B cell (primary cell): ENCODE measurements around the gene CACNB2. TPM values are rescaled to one million over a fixed set of nuclear protein-coding genes. Genes with fewer than 3 reads are reported as not detected.

Experiments
- ATAC-seq: fragments of 200-7000 bp; cut with Tn5 transposase; one replicate; pipeline ENCODE4 v1.10.0; 2021; ENCODE audit warnings: low read depth, mild to moderate bottlenecking, moderate number of reproducible peaks, moderate library complexity
- CTCF ChIA-PET: fragments of 350-600 bp; sonication (Branson Sonifier 250); formaldehyde crosslinking; loops from one replicate; lab custom pipeline; 2021; ENCODE audit warnings: antibody characterized with exemption, inconsistent platforms; lab: Charles Lee
- POLR2A ChIA-PET: fragments of 350-600 bp; sonication (Branson Sonifier 250); formaldehyde crosslinking; loops from one replicate; lab custom pipeline; 2021; ENCODE audit warnings: antibody characterized with exemption; lab: Charles Lee
- DNase-seq: peaks from one replicate; pipeline ENCODE4 v3.0.0; 2013
- H2AFZ ChIP-seq: 2 replicates; pipeline ENCODE4 v1.6.1; 2012; ENCODE audit warnings: mild to moderate bottlenecking, low read depth, low read length; ENCODE audit not compliant: insufficient read depth, poor library complexity, severe bottlenecking
- H3K27ac ChIP-seq, 2 donors: 1 replicate in 1 of 2; 2 replicates in 1 of 2; pipeline ENCODE4 v1.5.1; 2012 to 2013; ENCODE audit warnings: low read length in 2 of 2, mild to moderate bottlenecking in 2 of 2, moderate library complexity in 1 of 2
- H3K27me3 ChIP-seq, 4 experiments: fragments of 200-600 bp in 1 of 4; sonication (generic) in 1 of 4; replicated peaks in 1 of 4; 1 replicate in 2 of 4; 2 replicates in 2 of 4; pipeline versions ENCODE4 v1.6.1 to v1.7.0; 2013 to 2016; ENCODE audit warnings: low read length in 3 of 4, mild to moderate bottlenecking in 2 of 4, mixed read lengths in 1 of 4, moderate library complexity in 1 of 4; ENCODE audit not compliant: insufficient read depth in 4 of 4, control insufficient read depth in 3 of 4; ENCODE audit errors: control extremely low read depth in 1 of 4
- H3K36me3 ChIP-seq, 2 experiments: replicated peaks in 1 of 2; 1 replicate in 1 of 2; 2 replicates in 1 of 2; pipeline versions ENCODE4 v1.6.1 to v1.7.1; 2013; ENCODE audit warnings: low read length in 1 of 2; ENCODE audit not compliant: insufficient read depth in 2 of 2, control insufficient read depth in 1 of 2; ENCODE audit errors: control extremely low read depth in 1 of 2, extremely low read depth in 1 of 2
- H3K4me1 ChIP-seq, 2 donors: fragments of 200-600 bp in 1 of 2; sonication (generic) in 1 of 2; 1 replicate in 1 of 2; 2 replicates in 1 of 2; pipeline versions ENCODE4 v1.5.1 to v1.6.1; 2013 to 2017; ENCODE audit warnings: low read length in 2 of 2; ENCODE audit not compliant: control insufficient read depth in 2 of 2, insufficient read depth in 2 of 2
- H3K4me2 ChIP-seq: replicated peaks from 2 replicates; pipeline ENCODE3; 2012; ENCODE audit warnings: mild to moderate bottlenecking, low read depth, low read length; ENCODE audit not compliant: poor library complexity, severe bottlenecking
- H3K4me3 ChIP-seq, 5 experiments: fragments of 200-600 bp in 1 of 5; sonication (generic) in 1 of 5; 1 replicate in 3 of 5; 2 replicates in 2 of 5; pipeline versions ENCODE4 v1.5.1 to v1.7.0; 2011 to 2016; ENCODE audit warnings: low read length in 4 of 5, mild to moderate bottlenecking in 4 of 5, low read depth in 2 of 5, control low read depth in 1 of 5, moderate library complexity in 1 of 5; ENCODE audit not compliant: insufficient read depth in 1 of 5; ENCODE audit errors: control extremely low read depth in 1 of 5, extremely low read depth in 1 of 5
- H3K79me2 ChIP-seq: fragments of 200-600 bp; sonication (generic); one replicate; pipeline ENCODE4 v1.6.0; 2016; ENCODE audit warnings: low read length; ENCODE audit not compliant: control insufficient read depth, insufficient read depth
- H3K9ac ChIP-seq: fragments of 200-600 bp; sonication (generic); 2 replicates; pipeline ENCODE4 v1.6.1; 2017; ENCODE audit warnings: mild to moderate bottlenecking, low read length, moderate library complexity
- H3K9me3 ChIP-seq, 3 donors: one replicate each; pipeline versions ENCODE4 v1.6.1 to v1.7.1; 2013; ENCODE audit warnings: low read length in 2 of 3; ENCODE audit not compliant: control insufficient read depth in 2 of 3, insufficient read depth in 1 of 3; ENCODE audit errors: control extremely low read depth in 1 of 3
- H4K20me1 ChIP-seq: 2 replicates; pipeline ENCODE4 v1.6.0; 2012; ENCODE audit warnings: mild to moderate bottlenecking, low read length; ENCODE audit not compliant: insufficient read depth, control insufficient read depth, poor library complexity, severe bottlenecking
- H3K27ac Mint-ChIP-seq: one replicate; pipeline ENCODE4 v1.8.0; 2021; ENCODE audit warnings: mixed read lengths
- H3K27me3 Mint-ChIP-seq: one replicate; pipeline ENCODE4 v1.8.0; 2021; ENCODE audit warnings: mixed read lengths
- H3K4me1 Mint-ChIP-seq: one replicate; pipeline ENCODE4 v1.8.0; 2021; ENCODE audit warnings: mixed read lengths
- H3K4me3 Mint-ChIP-seq: one replicate; pipeline ENCODE4 v1.8.0; 2021; ENCODE audit warnings: mixed read lengths
- H3K9me3 Mint-ChIP-seq: one replicate; pipeline ENCODE4 v1.8.0; 2022; ENCODE audit warnings: mixed read lengths; ENCODE audit not compliant: insufficient read depth
- EZH2 ChIP-seq: IDR thresholded peaks from 2 replicates; pipeline ENCODE4 v1.6.1; 2012; ENCODE audit warnings: borderline replicate concordance, low read depth, mild to moderate bottlenecking, moderate library complexity, low read length; ENCODE audit not compliant: insufficient read depth, poor library complexity, severe bottlenecking
- WGBS: methylation state at CpG from one replicate; pipeline ENCODE4 v1.1.5; 2013; ENCODE audit warnings: missing lambda C conversion rate; ENCODE audit not compliant: insufficient coverage; 5-methylcytosine and 5-hydroxymethylcytosine counted together
- intact Hi-C: fragments of 100-400 bp; cut with micrococcal nuclease; formaldehyde crosslinking; loops from one replicate; pipeline ENCODE4 v1.10.0; 2022
- polyA plus RNA-seq: library from polyadenylated mRNA; depleted of rRNA; stranded (reverse); fragments of >200 nt; gene quantifications from 2 replicates; pipeline ENCODE4 v1.2.3, GENCODE V29; 2012
- total RNA-seq, 2 donors: library from RNA; stranded (reverse); fragments of 120-200 nt in 1 of 2; gene quantifications; 1 replicate in 1 of 2; 2 replicates in 1 of 2; pipeline versions ENCODE4 v1.2.3 to v1.2.4, GENCODE V29; 2013 to 2022
- TF ChIP-seq, protein P1 (sequence below): fragments of 200-600 bp; IDR thresholded peaks from one replicate; pipeline ENCODE4 v1.8.0; 2022; ENCODE audit warnings: antibody characterized with exemption, mild to moderate bottlenecking

CACNB2 gene
- total and polyA plus RNA-seq, 2 donors (not counting 1 experiment from before 2014, with no cell fraction given), result not detected

DNA sequence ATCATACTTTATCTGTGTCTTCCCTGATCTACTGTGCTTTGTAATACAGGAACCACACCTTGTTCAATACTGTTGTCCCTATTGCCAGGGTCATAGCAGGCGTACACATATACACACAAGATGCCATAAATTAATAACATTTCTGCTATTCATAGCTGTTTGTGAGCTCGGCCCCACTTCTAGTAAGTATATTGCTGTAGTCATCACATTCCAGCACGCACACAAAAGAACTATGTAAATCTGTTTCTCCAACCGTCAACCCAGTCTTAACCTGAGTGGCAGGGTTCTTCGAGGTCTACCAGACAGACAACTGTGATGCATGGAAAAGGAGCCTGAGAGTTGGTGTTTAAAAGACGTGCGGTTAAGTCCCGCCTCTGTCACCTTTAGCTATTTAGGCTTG, 5.7 kb upstream of the CACNB2 start:
- H3K27ac Mint-ChIP-seq, result no peak overlapping the region
- DNase-seq (no peak), ATAC-seq (no peak)
- H2AFZ ChIP-seq, result no peak overlapping the region
- H3K4me2 ChIP-seq, result no peak overlapping the region
- POLR2A ChIA-PET, result no interaction called here
- H3K9me3 ChIP-seq, result no peaks in the 10 kb centered on the region
- CTCF ChIA-PET, result no interaction called here
- H3K4me3 Mint-ChIP-seq, result no peak overlapping the region
- H3K4me1 ChIP-seq, result no peaks in the 10 kb centered on the region
- TF ChIP-seq, protein P1, sequence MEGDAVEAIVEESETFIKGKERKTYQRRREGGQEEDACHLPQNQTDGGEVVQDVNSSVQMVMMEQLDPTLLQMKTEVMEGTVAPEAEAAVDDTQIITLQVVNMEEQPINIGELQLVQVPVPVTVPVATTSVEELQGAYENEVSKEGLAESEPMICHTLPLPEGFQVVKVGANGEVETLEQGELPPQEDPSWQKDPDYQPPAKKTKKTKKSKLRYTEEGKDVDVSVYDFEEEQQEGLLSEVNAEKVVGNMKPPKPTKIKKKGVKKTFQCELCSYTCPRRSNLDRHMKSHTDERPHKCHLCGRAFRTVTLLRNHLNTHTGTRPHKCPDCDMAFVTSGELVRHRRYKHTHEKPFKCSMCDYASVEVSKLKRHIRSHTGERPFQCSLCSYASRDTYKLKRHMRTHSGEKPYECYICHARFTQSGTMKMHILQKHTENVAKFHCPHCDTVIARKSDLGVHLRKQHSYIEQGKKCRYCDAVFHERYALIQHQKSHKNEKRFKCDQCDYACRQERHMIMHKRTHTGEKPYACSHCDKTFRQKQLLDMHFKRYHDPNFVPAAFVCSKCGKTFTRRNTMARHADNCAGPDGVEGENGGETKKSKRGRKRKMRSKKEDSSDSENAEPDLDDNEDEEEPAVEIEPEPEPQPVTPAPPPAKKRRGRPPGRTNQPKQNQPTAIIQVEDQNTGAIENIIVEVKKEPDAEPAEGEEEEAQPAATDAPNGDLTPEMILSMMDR, result no peak
- TF ChIP-seq EZH2, result no peak
- no peaks in the 10 kb centered on the region for H3K4me1 Mint-ChIP-seq
- H3K27me3 Mint-ChIP-seq, result peaks cover 14% of the 10 kb centered on the region
- H3K4me3 ChIP-seq, result no peak overlapping the region
- no peaks in the 10 kb centered on the region for H3K36me3 ChIP-seq
- H3K9me3 Mint-ChIP-seq, result no peaks in the 10 kb centered on the region
- peaks cover 0 to 4% (median under 1%) of the 10 kb centered on the region in 4 experiments for H3K27me3 ChIP-seq
- whole genome bisulfite sequencing, result 100% methylated on average over 4 of the region's 8 CpGs
- H3K27ac ChIP-seq, result no peak overlapping the region
- intact Hi-C loops, result no loop called here
- H4K20me1 ChIP-seq, result no peaks in the 10 kb centered on the region
- no peak overlapping the region for H3K9ac ChIP-seq
- H3K79me2 ChIP-seq, result no peaks in the 10 kb centered on the region

DNA sequence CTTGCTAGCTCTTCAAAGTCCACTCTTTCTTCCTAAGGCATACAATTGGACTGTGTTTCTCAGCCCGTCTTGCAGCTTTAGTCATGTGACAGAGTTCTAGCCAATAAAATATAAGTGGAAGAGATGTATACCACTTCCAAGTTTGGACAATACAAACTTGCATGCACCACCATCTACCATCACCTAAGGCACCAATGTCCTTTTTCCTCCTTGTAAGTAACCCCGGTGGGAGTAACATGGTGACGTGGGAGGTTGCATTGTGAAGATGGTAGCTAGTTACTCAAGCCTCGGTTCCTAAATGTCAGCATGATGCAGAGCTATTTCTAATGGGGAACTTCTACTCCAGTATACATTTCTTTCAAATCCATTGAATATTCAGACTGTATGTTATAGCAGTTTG, 5.3 kb upstream of the CACNB2 start:
- peaks cover 0 to 8% (median 2%) of the 10 kb centered on the region in 4 experiments for H3K27me3 ChIP-seq
- ChIA-PET CTCF (no interaction called here), POLR2A (no interaction called here)
- ATAC-seq (no peak), DNase-seq (no peak)
- no peaks in the 10 kb centered on the region for H3K4me1 ChIP-seq
- Mint-ChIP-seq H3K4me1 (peaks cover 3% of the 10 kb centered on the region), H3K27me3 (peaks cover 18% of the 10 kb centered on the region), H3K27ac (no peak overlapping the region), H3K4me3 (no peak overlapping the region), H3K9me3 (no peaks in the 10 kb centered on the region)
- no peak overlapping the region for H3K4me2 ChIP-seq
- no peaks in the 10 kb centered on the region for H4K20me1 ChIP-seq
- intact Hi-C loops, result no loop called here
- no peak overlapping the region for H3K9ac ChIP-seq
- no CpG with 5 or more reads among the region's 4 CpGs for WGBS
- no peaks in the 10 kb centered on the region for H3K9me3 ChIP-seq
- H3K36me3 ChIP-seq, result no peaks in the 10 kb centered on the region
- no peak overlapping the region for H2AFZ ChIP-seq
- H3K27ac ChIP-seq, result no peak overlapping the region
- H3K79me2 ChIP-seq, result no peaks in the 10 kb centered on the region
- TF ChIP-seq, protein P1, result no peak
- no peak for TF ChIP-seq EZH2
- no peak overlapping the region for H3K4me3 ChIP-seq
